ENCODE measurements around the gene LYST. TPM values are rescaled to one million over a fixed set of nuclear protein-coding genes. Genes with fewer than 3 reads are reported as not detected.
"Not testable (repeated sequence)": the region's sequence is repeated elsewhere in the genome, so short reads cannot be mapped to it uniquely, and the experiment has no call there.

LYST gene
- polyA plus RNA-seq, 2 donors = 4.3 to 4.8 TPM

DNA sequence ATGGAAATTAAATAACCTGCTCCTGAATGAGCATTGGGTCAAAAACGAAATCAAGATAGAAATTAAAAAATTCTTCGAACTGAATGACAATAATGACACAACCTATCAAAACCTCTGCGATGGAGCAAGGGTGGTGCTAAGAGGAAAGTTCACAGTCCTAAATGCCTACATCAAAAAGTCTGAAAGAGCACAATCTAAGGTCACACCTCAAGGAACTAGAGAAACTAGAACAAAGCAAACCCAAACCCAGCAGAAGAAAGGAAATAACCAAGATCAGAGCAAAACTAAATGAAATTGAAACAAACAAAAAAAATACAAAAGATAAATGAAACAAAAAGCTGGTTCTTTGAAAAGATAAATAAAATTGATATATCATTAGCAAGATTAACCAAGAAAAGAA is 18.5 kb downstream of the LYST start:
- not testable (repeated sequence) for H3K9me3 ChIP-seq (ENCODE audit: control insufficient read depth in 2 of 2, insufficient read depth in 1 of 2, low read depth in 1 of 2, low read length in 1 of 2); H3K4me1 ChIP-seq (ENCODE audit: control insufficient read depth in 2 of 2, insufficient read depth in 2 of 2, low read length in 1 of 2)

DNA sequence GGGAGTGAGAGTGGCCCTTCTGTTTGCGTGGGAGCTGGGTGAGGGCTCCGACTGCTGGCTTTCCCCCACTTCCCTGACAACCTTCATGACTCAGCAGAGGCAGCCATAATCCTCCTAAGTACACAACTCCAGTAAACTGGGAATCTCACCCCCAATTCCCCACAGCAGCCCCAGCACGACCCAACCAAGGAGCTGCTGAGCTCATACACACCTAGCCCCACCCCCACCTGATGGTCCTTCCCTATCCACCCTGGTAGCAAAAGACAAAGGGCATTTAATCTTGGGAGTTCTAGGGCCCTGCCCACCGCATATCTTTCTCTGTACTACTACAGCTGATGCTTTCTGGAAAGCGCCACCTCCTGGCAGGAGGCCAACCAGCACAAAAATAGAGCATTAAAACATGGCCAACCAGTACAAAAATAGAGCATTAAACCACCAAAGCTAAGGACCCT is 21.0 kb downstream of the LYST start:
- WGBS, 2 donors = 69 to 77% methylated on average over 5 of the region's 5 CpGs
- H3K4me3 ChIP-seq (ENCODE audit: low read depth in 1 of 2, low read length in 2 of 2); H3K36me3 ChIP-seq (ENCODE audit: control insufficient read depth in 2 of 2, insufficient read depth in 2 of 2, low read length in 1 of 2); H3K27me3 ChIP-seq (ENCODE audit: control insufficient read depth in 1 of 2, insufficient read depth in 2 of 2, low read length in 2 of 2); H3K4me1 ChIP-seq (ENCODE audit: control insufficient read depth in 2 of 2, insufficient read depth in 2 of 2, low read length in 1 of 2); H3K9me3 ChIP-seq (ENCODE audit: control insufficient read depth in 2 of 2, insufficient read depth in 1 of 2, low read depth in 1 of 2, low read length in 1 of 2): not testable (repeated sequence)
- peak overlapping the region in 1 of 2 donors; percentile 18 for H3K27ac ChIP-seq (ENCODE audit: low read depth in 2 of 2, low read length in 1 of 2)

More for the DNA sequence above, 18.5 kb downstream of the LYST start:
- WGBS, 2 donors = 77 to 88% methylated on average over 3 of the region's 3 CpGs
- H3K27me3 ChIP-seq (ENCODE audit: control insufficient read depth in 1 of 2, insufficient read depth in 2 of 2, low read length in 2 of 2); H3K4me3 ChIP-seq (ENCODE audit: low read depth in 1 of 2, low read length in 2 of 2); H3K27ac ChIP-seq (ENCODE audit: low read depth in 2 of 2, low read length in 1 of 2); H3K36me3 ChIP-seq (ENCODE audit: control insufficient read depth in 2 of 2, insufficient read depth in 2 of 2, low read length in 1 of 2): not testable (repeated sequence)

DNA sequence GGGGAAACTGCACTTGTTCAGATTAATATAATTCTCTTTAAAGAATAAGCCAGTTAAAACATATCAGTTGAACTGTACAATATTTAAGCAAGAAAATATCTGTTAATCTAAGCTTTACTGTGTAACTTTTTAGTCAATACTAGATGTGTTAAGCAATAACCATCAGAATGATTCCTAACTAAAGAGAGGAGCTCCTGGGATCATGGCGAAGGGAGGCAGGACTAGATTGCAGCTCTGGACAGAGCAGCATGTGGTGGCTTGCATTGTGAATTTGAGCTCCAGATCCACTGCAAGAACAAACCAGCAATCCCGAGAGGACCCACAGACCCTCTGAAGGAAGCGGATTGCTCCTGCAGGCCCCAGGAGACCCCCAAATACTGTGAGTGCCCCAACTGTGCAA is 21.9 kb downstream of the LYST start:
- no peaks in the 10 kb centered on the region for H3K9me3 ChIP-seq (ENCODE audit: control insufficient read depth in 2 of 2, insufficient read depth in 1 of 2, low read depth in 1 of 2, low read length in 1 of 2)
- H3K4me3 ChIP-seq (ENCODE audit: low read depth in 1 of 2, low read length in 2 of 2) = no peak overlapping the region
- H3K27ac ChIP-seq (ENCODE audit: low read depth in 2 of 2, low read length in 1 of 2) = no peak overlapping the region
- WGBS, 2 donors = 89 to 92% methylated on average over 3 of the region's 3 CpGs
- no peaks in the 10 kb centered on the region for H3K36me3 ChIP-seq (ENCODE audit: control insufficient read depth in 2 of 2, insufficient read depth in 2 of 2, low read length in 1 of 2)
- H3K27me3 ChIP-seq (ENCODE audit: control insufficient read depth in 1 of 2, insufficient read depth in 2 of 2, low read length in 2 of 2) = no peaks in the 10 kb centered on the region
- H3K4me1 ChIP-seq (ENCODE audit: control insufficient read depth in 2 of 2, insufficient read depth in 2 of 2, low read length in 1 of 2) = peaks cover 0 to 3% of the 10 kb centered on the region in 2 donors

DNA sequence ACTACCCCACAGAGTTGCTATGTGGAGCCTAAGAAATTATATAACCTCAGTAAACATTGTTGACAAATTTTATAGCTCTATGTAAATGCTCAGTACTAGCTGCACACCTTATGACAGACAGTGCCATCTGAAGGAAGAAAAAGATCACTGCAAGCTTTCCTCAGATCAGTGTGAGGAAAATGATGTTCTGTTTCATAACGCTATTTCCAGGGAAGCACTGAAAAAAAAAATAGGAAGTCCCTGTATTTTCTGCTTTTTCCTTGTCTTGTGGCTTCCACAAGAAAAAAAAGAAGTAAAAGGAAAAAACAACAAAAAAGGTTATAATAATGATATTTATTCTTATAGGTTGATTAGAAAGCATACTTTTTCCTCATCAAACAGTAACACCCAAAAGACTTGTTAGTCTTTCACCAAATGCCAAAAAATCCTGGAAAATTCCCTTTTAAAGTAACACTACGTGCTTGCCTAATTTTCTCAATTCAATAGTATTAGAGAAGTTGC is 23.2 kb downstream of the LYST start:
- Histone ChIP-seq H3K9me3 (ENCODE audit: control insufficient read depth in 2 of 2, insufficient read depth in 1 of 2, low read depth in 1 of 2, low read length in 1 of 2) (no peaks in the 10 kb centered on the region), H3K36me3 (ENCODE audit: control insufficient read depth in 2 of 2, insufficient read depth in 2 of 2, low read length in 1 of 2) (no peaks in the 10 kb centered on the region), H3K27me3 (ENCODE audit: control insufficient read depth in 1 of 2, insufficient read depth in 2 of 2, low read length in 2 of 2) (no peaks in the 10 kb centered on the region), H3K4me3 (ENCODE audit: low read depth in 1 of 2, low read length in 2 of 2) (no peak overlapping the region), H3K4me1 (ENCODE audit: control insufficient read depth in 2 of 2, insufficient read depth in 2 of 2, low read length in 1 of 2) (peaks cover 0 to 3% of the 10 kb centered on the region in 2 donors), H3K27ac (ENCODE audit: low read depth in 2 of 2, low read length in 1 of 2) (no peak overlapping the region)
- 43 to 45% methylated on average over 2 of the region's 2 CpGs for WGBS, 2 donors

GRCh38 chr1:235841938-235842545 is 24.7 kb downstream of the LYST start:
- H3K27me3 ChIP-seq (ENCODE audit: control insufficient read depth in 1 of 2, insufficient read depth in 2 of 2, low read length in 2 of 2) = no peaks in the 10 kb centered on the region
- H3K36me3 ChIP-seq (ENCODE audit: control insufficient read depth in 2 of 2, insufficient read depth in 2 of 2, low read length in 1 of 2) = no peaks in the 10 kb centered on the region
- no peaks in the 10 kb centered on the region for H3K9me3 ChIP-seq (ENCODE audit: control insufficient read depth in 2 of 2, insufficient read depth in 1 of 2, low read depth in 1 of 2, low read length in 1 of 2)
- no peak overlapping the region for H3K4me3 ChIP-seq (ENCODE audit: low read depth in 1 of 2, low read length in 2 of 2)
- WGBS, 2 donors = 86 to 87% methylated on average over 1 of the region's 1 CpG
- H3K27ac ChIP-seq (ENCODE audit: low read depth in 2 of 2, low read length in 1 of 2) = no peak overlapping the region
- peaks cover 0 to 3% of the 10 kb centered on the region in 2 donors for H3K4me1 ChIP-seq (ENCODE audit: control insufficient read depth in 2 of 2, insufficient read depth in 2 of 2, low read length in 1 of 2)

GRCh38 chr1:235838021-235838420 is 28.7 kb downstream of the LYST start:
- Histone ChIP-seq H3K4me3 (ENCODE audit: low read depth in 1 of 2, low read length in 2 of 2) (no peak overlapping the region), H3K36me3 (ENCODE audit: control insufficient read depth in 2 of 2, insufficient read depth in 2 of 2, low read length in 1 of 2) (no peaks in the 10 kb centered on the region), H3K4me1 (ENCODE audit: control insufficient read depth in 2 of 2, insufficient read depth in 2 of 2, low read length in 1 of 2) (no peaks in the 10 kb centered on the region), H3K27ac (ENCODE audit: low read depth in 2 of 2, low read length in 1 of 2) (no peak overlapping the region), H3K27me3 (ENCODE audit: control insufficient read depth in 1 of 2, insufficient read depth in 2 of 2, low read length in 2 of 2) (no peaks in the 10 kb centered on the region), H3K9me3 (ENCODE audit: control insufficient read depth in 2 of 2, insufficient read depth in 1 of 2, low read depth in 1 of 2, low read length in 1 of 2) (no peaks in the 10 kb centered on the region)
- WGBS, 2 donors = 77 to 79% methylated on average over 1 of the region's 1 CpG

DNA sequence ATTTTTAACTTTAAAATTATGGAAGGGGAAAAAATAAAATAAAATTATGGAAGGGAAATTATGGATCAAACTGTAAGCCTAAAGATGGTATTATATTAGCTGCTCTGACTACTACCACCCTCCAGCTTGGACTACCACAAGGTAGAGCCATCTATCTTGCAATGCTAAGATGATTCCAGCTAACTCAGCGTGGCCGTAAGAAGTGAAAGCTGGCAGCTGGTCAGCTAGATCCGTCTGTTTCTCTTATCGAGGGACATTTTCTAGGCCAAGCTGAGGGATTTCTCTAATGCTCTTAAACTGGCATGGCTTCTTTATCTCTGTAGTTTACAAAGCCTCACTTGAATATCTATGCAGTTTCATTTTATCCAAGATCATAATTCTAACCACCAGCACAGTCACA is 31.5 kb downstream of the LYST start:
- Histone ChIP-seq H3K9me3 (ENCODE audit: control insufficient read depth in 2 of 2, insufficient read depth in 1 of 2, low read depth in 1 of 2, low read length in 1 of 2) (no peaks in the 10 kb centered on the region), H3K27me3 (ENCODE audit: control insufficient read depth in 1 of 2, insufficient read depth in 2 of 2, low read length in 2 of 2) (no peaks in the 10 kb centered on the region), H3K4me1 (ENCODE audit: control insufficient read depth in 2 of 2, insufficient read depth in 2 of 2, low read length in 1 of 2) (no peaks in the 10 kb centered on the region), H3K27ac (ENCODE audit: low read depth in 2 of 2, low read length in 1 of 2) (no peak overlapping the region), H3K4me3 (ENCODE audit: low read depth in 1 of 2, low read length in 2 of 2) (no peak overlapping the region), H3K36me3 (ENCODE audit: control insufficient read depth in 2 of 2, insufficient read depth in 2 of 2, low read length in 1 of 2) (no peaks in the 10 kb centered on the region)
- 25 to 40% methylated on average over 4 of the region's 4 CpGs for WGBS, 2 donors

GRCh38 chr1:235834620-235835019 is 32.1 kb downstream of the LYST start:
- H3K27me3 ChIP-seq (ENCODE audit: control insufficient read depth in 1 of 2, insufficient read depth in 2 of 2, low read length in 2 of 2) = no peaks in the 10 kb centered on the region
- no peaks in the 10 kb centered on the region for H3K9me3 ChIP-seq (ENCODE audit: control insufficient read depth in 2 of 2, insufficient read depth in 1 of 2, low read depth in 1 of 2, low read length in 1 of 2)
- 75 to 88% methylated on average over 6 of the region's 6 CpGs for WGBS, 2 donors
- no peaks in the 10 kb centered on the region for H3K4me1 ChIP-seq (ENCODE audit: control insufficient read depth in 2 of 2, insufficient read depth in 2 of 2, low read length in 1 of 2)
- no peak overlapping the region for H3K4me3 ChIP-seq (ENCODE audit: low read depth in 1 of 2, low read length in 2 of 2)
- H3K36me3 ChIP-seq (ENCODE audit: control insufficient read depth in 2 of 2, insufficient read depth in 2 of 2, low read length in 1 of 2) = no peaks in the 10 kb centered on the region
- no peak overlapping the region for H3K27ac ChIP-seq (ENCODE audit: low read depth in 2 of 2, low read length in 1 of 2)

DNA sequence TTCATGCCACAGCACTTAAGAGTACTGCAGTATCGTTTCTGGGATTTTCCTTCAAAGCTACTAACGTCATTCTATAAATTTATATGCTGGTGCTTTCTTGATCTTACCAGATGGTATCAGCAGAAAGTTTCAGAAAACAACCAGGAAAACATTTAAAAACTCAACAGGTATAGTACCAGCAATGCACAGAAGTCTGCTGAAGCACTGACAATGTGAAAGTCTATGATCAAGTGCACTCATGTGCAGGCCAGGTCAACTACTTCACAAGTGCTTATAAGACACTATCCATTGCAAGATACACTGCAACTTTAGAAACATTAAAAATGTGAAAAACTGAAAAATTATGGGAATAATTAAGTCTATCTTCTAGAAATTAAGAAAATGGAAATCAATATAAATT is 34.7 kb downstream of the LYST start:
- H3K4me1 ChIP-seq (ENCODE audit: control insufficient read depth in 2 of 2, insufficient read depth in 2 of 2, low read length in 1 of 2) = no peaks in the 10 kb centered on the region
- no peak overlapping the region for H3K4me3 ChIP-seq (ENCODE audit: low read depth in 1 of 2, low read length in 2 of 2)
- no peaks in the 10 kb centered on the region for H3K27me3 ChIP-seq (ENCODE audit: control insufficient read depth in 1 of 2, insufficient read depth in 2 of 2, low read length in 2 of 2)
- H3K36me3 ChIP-seq (ENCODE audit: control insufficient read depth in 2 of 2, insufficient read depth in 2 of 2, low read length in 1 of 2) = peaks cover 0 to 2% of the 10 kb centered on the region in 2 donors
- H3K9me3 ChIP-seq (ENCODE audit: control insufficient read depth in 2 of 2, insufficient read depth in 1 of 2, low read depth in 1 of 2, low read length in 1 of 2) = no peaks in the 10 kb centered on the region
- WGBS, 2 donors = 88 to 93% methylated on average over 2 of the region's 2 CpGs
- H3K27ac ChIP-seq (ENCODE audit: low read depth in 2 of 2, low read length in 1 of 2) = no peak overlapping the region

DNA sequence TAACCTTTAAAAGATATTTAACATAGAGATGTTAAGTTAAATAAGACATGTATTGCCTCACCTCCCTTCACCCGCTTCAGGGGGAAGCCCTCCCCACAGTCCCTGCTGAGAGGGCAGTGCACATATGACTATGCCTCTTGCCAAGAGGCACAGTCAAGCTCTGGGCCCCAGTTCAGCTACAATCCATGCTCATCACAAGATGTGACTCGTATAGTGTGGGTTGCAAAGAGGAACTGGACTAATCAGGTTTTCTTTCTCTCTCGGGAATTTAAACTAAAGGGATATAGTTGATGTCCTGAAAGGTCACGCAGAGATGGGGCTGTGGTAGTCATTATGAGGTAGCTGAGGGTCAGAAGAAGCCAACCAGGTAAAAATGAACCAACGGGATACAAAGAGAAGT is 35.6 kb downstream of the LYST start:
- Histone ChIP-seq H3K4me1 (ENCODE audit: control insufficient read depth in 2 of 2, insufficient read depth in 2 of 2, low read length in 1 of 2) (no peaks in the 10 kb centered on the region), H3K36me3 (ENCODE audit: control insufficient read depth in 2 of 2, insufficient read depth in 2 of 2, low read length in 1 of 2) (peaks cover 0 to 2% of the 10 kb centered on the region in 2 donors), H3K27me3 (ENCODE audit: control insufficient read depth in 1 of 2, insufficient read depth in 2 of 2, low read length in 2 of 2) (no peaks in the 10 kb centered on the region), H3K27ac (ENCODE audit: low read depth in 2 of 2, low read length in 1 of 2) (no peak overlapping the region), H3K9me3 (ENCODE audit: control insufficient read depth in 2 of 2, insufficient read depth in 1 of 2, low read depth in 1 of 2, low read length in 1 of 2) (no peaks in the 10 kb centered on the region), H3K4me3 (ENCODE audit: low read depth in 1 of 2, low read length in 2 of 2) (no peak overlapping the region)
- 65 to 73% methylated on average over 5 of the region's 5 CpGs for WGBS, 2 donors

Measured in esophagus (tissue), 2 donors.